DND-41 (cell line): Measurements from ENCODE around the gene SMIM14.

Source experiments
- ATAC-seq: fragments of 200-7000 bp; cut with Tn5 transposase; 3 replicates; pipeline ENCODE4 v1.9.1; 2021; ENCODE audit warnings: low read depth; ENCODE audit not compliant: insufficient read depth
- DNase-seq: peaks from one replicate; pipeline ENCODE4 v3.0.0-alpha.2; 2020
- H2AFZ ChIP-seq: 2 replicates; pipeline ENCODE4 v1.6.0; 2012; ENCODE audit warnings: low read depth, low read length
- H3K27ac ChIP-seq: 2 replicates; pipeline ENCODE4 v1.5.1; 2012; ENCODE audit warnings: low read length, inconsistent platforms
- H3K27me3 ChIP-seq: fragments of 200-600 bp; sonication (generic); 2 replicates; pipeline ENCODE4 v1.6.0; 2012; ENCODE audit warnings: low read length, mild to moderate bottlenecking, inconsistent platforms; ENCODE audit not compliant: insufficient read depth, poor library complexity
- H3K36me3 ChIP-seq: 2 replicates; pipeline ENCODE4 v1.5.1; 2012; ENCODE audit warnings: low read length, inconsistent platforms; ENCODE audit not compliant: insufficient read depth
- H3K4me1 ChIP-seq: 2 replicates; pipeline ENCODE4 v1.5.1; 2012; ENCODE audit warnings: mild to moderate bottlenecking, low read length; ENCODE audit not compliant: insufficient read depth
- H3K4me2 ChIP-seq: 2 replicates; pipeline ENCODE4 v1.6.0; 2012; ENCODE audit warnings: mild to moderate bottlenecking, moderate library complexity, low read length, inconsistent platforms; ENCODE audit not compliant: insufficient read depth
- H3K4me3 ChIP-seq, 2 experiments: fragments of 200-600 bp in 1 of 2; shearing (Covaris generic) in 1 of 2; 2 replicates each; pipeline ENCODE4 v1.5.1; 2012 to 2016; ENCODE audit warnings: inconsistent platforms in 2 of 2, low read length in 2 of 2, mild to moderate bottlenecking in 2 of 2, low read depth in 1 of 2, moderate library complexity in 1 of 2
- H3K79me2 ChIP-seq: 2 replicates; pipeline ENCODE4 v1.6.0; 2012; ENCODE audit warnings: low read length, inconsistent platforms; ENCODE audit not compliant: insufficient read depth
- H3K9ac ChIP-seq: 2 replicates; pipeline ENCODE4 v1.6.0; 2012; ENCODE audit warnings: low read depth, mild to moderate bottlenecking, inconsistent platforms, low read length, moderate library complexity
- H3K9me3 ChIP-seq: 2 replicates; pipeline ENCODE4 v1.5.1; 2012; ENCODE audit warnings: low read length, moderate library complexity, mild to moderate bottlenecking, inconsistent platforms; ENCODE audit not compliant: insufficient read depth, severe bottlenecking
- H4K20me1 ChIP-seq: 2 replicates; pipeline ENCODE4 v1.6.0; 2012; ENCODE audit warnings: low read length; ENCODE audit not compliant: insufficient read depth
- CTCF ChIP-seq: IDR thresholded peaks from 2 replicates; pipeline ENCODE4 v1.5.1; 2012; ENCODE audit warnings: borderline replicate concordance, low read length, moderate library complexity, mild to moderate bottlenecking; ENCODE audit not compliant: poor library complexity, severe bottlenecking; ENCODE audit errors: extremely low read depth
- EZH2 ChIP-seq: IDR thresholded peaks from 3 replicates; pipeline ENCODE4 v1.6.1; 2012; ENCODE audit warnings: borderline replicate concordance, low read depth, mild to moderate bottlenecking, moderate library complexity, low read length, inconsistent platforms; ENCODE audit not compliant: severe bottlenecking

The SMIM14 gene

GRCh38 chr4:39502019-39502663 lies 136.5 kb downstream of the SMIM14 start:
- Histone ChIP-seq H3K9me3 (no peaks in the 10 kb centered on the region), H3K4me2 (no peak overlapping the region), H3K79me2 (no peaks in the 10 kb centered on the region), H3K27me3 (no peaks in the 10 kb centered on the region), H2AFZ (no peak overlapping the region), H3K36me3 (peaks cover 13% of the 10 kb centered on the region), H4K20me1 (no peaks in the 10 kb centered on the region), H3K9ac (no peak overlapping the region), H3K27ac (no peak overlapping the region), H3K4me1 (no peaks in the 10 kb centered on the region), H3K4me3 (no peak overlapping the region)
- TF ChIP-seq CTCF = no peak
- no peak for TF ChIP-seq EZH2
- DNase-seq (no peak), ATAC-seq (no peak)

GRCh38 chr4:39498727-39499020 lies 140.0 kb downstream of the SMIM14 start:
- Histone ChIP-seq H3K4me1 (no peaks in the 10 kb centered on the region), H3K4me2 (no peak overlapping the region), H3K27ac (no peak overlapping the region), H3K9me3 (no peaks in the 10 kb centered on the region), H2AFZ (no peak overlapping the region), H3K36me3 (peaks cover 6% of the 10 kb centered on the region; the same call in 1 of the 2 replicates), H3K4me3 (no peak overlapping the region), H3K9ac (no peak overlapping the region), H3K79me2 (no peaks in the 10 kb centered on the region), H3K27me3 (no peaks in the 10 kb centered on the region), H4K20me1 (no peaks in the 10 kb centered on the region)
- DNase-seq (no peak), ATAC-seq (no peak)
- TF ChIP-seq EZH2 = no peak
- TF ChIP-seq CTCF = no peak

GRCh38 chr4:39497909-39498726 lies 140.5 kb downstream of the SMIM14 start:
- no peak overlapping the region for H3K4me3 ChIP-seq
- no peaks in the 10 kb centered on the region for H3K4me1 ChIP-seq
- H3K9ac ChIP-seq = no peak overlapping the region
- no peak overlapping the region for H3K4me2 ChIP-seq
- TF ChIP-seq CTCF = no peak
- TF ChIP-seq EZH2 = no peak
- H3K79me2 ChIP-seq = no peaks in the 10 kb centered on the region
- H4K20me1 ChIP-seq = no peaks in the 10 kb centered on the region
- H2AFZ ChIP-seq = no peak overlapping the region
- ATAC-seq (no peak), DNase-seq (no peak)
- no peak overlapping the region for H3K27ac ChIP-seq
- no peaks in the 10 kb centered on the region for H3K27me3 ChIP-seq
- H3K36me3 ChIP-seq = peaks cover 3% of the 10 kb centered on the region; the same call in 1 of the 2 replicates
- no peaks in the 10 kb centered on the region for H3K9me3 ChIP-seq
